Measurements from ENCODE around the gene BCL11A. TPM values are rescaled to one million over a fixed set of nuclear protein-coding genes. Genes with fewer than 3 reads are reported as not detected.

The BCL11A gene
- total and polyA plus RNA-seq, 4 donors: 0.08 to 8.5 (median 0.47) TPM

- Histone ChIP-seq H3K9ac (ENCODE audit: low read depth in 1 of 2, low read length in 2 of 2) (no peak overlapping the region), H3K27me3 (ENCODE audit: control insufficient read depth in 4 of 4, insufficient read depth in 4 of 4, low read length in 3 of 4) (no peaks in the 10 kb centered on the region), H3K36me3 (ENCODE audit: control insufficient read depth in 4 of 4, insufficient read depth in 3 of 4, low read depth in 1 of 4, low read length in 3 of 4) (no peaks in the 10 kb centered on the region), H3K4me3 (ENCODE audit: low read depth in 1 of 3, low read length in 3 of 3) (no peak overlapping the region), H3K4me1 (ENCODE audit: control insufficient read depth in 4 of 4, insufficient read depth in 4 of 4, low read length in 3 of 4) (peaks cover 2 to 13% (median 11%) of the 10 kb centered on the region in 4 donors), H3K27ac (ENCODE audit: low read depth in 1 of 2, low read length in 2 of 2) (peak overlapping the region in 1 of 2 donors; percentile 25), H3K9me3 (ENCODE audit: control insufficient read depth in 4 of 4, low read length in 3 of 4) (no peaks in the 10 kb centered on the region)
- no peak for DNase-seq (ENCODE audit: low spot score)
- WGBS: 26% methylated on average over 10 of the region's 10 CpGs
- peak; percentile 46 for TF ChIP-seq NR2F2 (IDR thresholded peaks at IDR 0.05)
- TF ChIP-seq JUND (IDR thresholded peaks at IDR 0.05): no peak
- no peak for TF ChIP-seq FOXA2 (IDR thresholded peaks at IDR 0.05)
- peak; percentile 3 to 8 for TF ChIP-seq HNF4A (conservative IDR thresholded peaks at IDR 0.05)
- no peak for TF ChIP-seq EGR1 (IDR thresholded peaks at IDR 0.05; ENCODE audit: low read depth in 2 of 2)
- TF ChIP-seq ZBTB33 (IDR thresholded peaks at IDR 0.05): no peak
- peak in 1 of 2 donors; percentile 17 for TF ChIP-seq RAD21 (IDR thresholded peaks at IDR 0.05)
- TF ChIP-seq SP1 (IDR thresholded peaks at IDR 0.05): no peak
- TF ChIP-seq ATF3 (IDR thresholded peaks at IDR 0.05): no peak
- no peak for TF ChIP-seq REST (IDR thresholded peaks at IDR 0.05)
- TF ChIP-seq HNF4G (IDR thresholded peaks at IDR 0.05): no peak
- TF ChIP-seq GABPA (IDR thresholded peaks at IDR 0.05 in 1 of 2, conservative IDR thresholded peaks at IDR 0.05 in 1 of 2): no peak
- TF ChIP-seq FOXA1 (IDR thresholded peaks at IDR 0.05): no peak
- peak; percentile 9 for TF ChIP-seq YY1 (IDR thresholded peaks at IDR 0.05)
- TF ChIP-seq RXRA (IDR thresholded peaks at IDR 0.05): peak; percentile 60 to 66
- no peak for TF ChIP-seq TAF1 (conservative IDR thresholded peaks at IDR 0.05)
- no peak for TF ChIP-seq CTCF (IDR thresholded peaks at IDR 0.05; ENCODE audit: low read depth, low read length, missing input control)
- no peak for TF ChIP-seq MAX (IDR thresholded peaks at IDR 0.05)
Observed at GRCh38 chr2:60416221-60417008, 137.0 kb downstream of the BCL11A start.

Data from liver (tissue), 9 donors.